Muscle layer of colon (tissue), 2 donors: Measurements from ENCODE around the gene SEC14L3.

Experiments used
- H3K27ac ChIP-seq: one replicate; pipeline ENCODE4 v1.7.0; 2013; ENCODE audit warnings: low read depth, mild to moderate bottlenecking, low read length, moderate library complexity
- H3K27me3 ChIP-seq, 2 donors: one replicate each; pipeline ENCODE4 v1.7.0; 2013; ENCODE audit warnings: low read length in 2 of 2, mild to moderate bottlenecking in 2 of 2; ENCODE audit not compliant: insufficient read depth in 2 of 2, control insufficient read depth in 1 of 2
- H3K36me3 ChIP-seq: one replicate; pipeline ENCODE4 v1.7.0; 2013; ENCODE audit warnings: mild to moderate bottlenecking, low read length; ENCODE audit not compliant: insufficient read depth
- H3K4me1 ChIP-seq: one replicate; pipeline ENCODE4 v1.7.0; 2013; ENCODE audit warnings: mild to moderate bottlenecking, low read length; ENCODE audit not compliant: insufficient read depth
- H3K4me3 ChIP-seq, 2 donors: one replicate each; pipeline ENCODE4 v1.7.0; 2013; ENCODE audit warnings: low read length in 2 of 2, low read depth in 1 of 2, mild to moderate bottlenecking in 1 of 2, moderate library complexity in 1 of 2
- H3K9ac ChIP-seq: one replicate; pipeline ENCODE4 v1.7.0; 2013; ENCODE audit warnings: low read length
- H3K9me3 ChIP-seq: one replicate; pipeline ENCODE4 v1.7.0; 2013; ENCODE audit warnings: mild to moderate bottlenecking, low read length
- donor health status: abdominal sarcoma.
- donor health status: Adenocarcinoma of cecum.

SEC14L3 gene

DNA sequence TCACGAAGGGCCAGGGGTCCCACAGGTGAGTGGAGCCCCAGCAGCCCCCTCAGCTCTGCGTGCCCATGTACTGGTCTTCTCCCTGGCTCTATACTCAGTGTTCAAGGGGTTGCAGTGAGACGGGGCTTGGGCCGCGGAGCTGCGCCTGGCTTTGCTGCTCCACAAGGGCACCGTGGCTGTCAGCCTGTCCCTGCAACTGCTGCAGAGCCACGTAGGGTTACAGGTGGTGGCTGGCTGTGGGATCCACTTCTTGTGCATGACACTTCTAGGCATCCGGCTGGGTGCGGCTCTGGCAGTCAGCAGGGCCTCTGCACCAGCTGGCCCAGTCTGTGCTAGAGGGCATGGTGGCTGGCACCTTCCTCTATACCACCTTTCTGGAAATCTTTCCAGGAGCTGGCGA is 32.0 kb downstream of the SEC14L3 start:
- Histone ChIP-seq H3K9ac (no peak overlapping the region), H3K36me3 (no peaks in the 10 kb centered on the region), H3K4me1 (no peaks in the 10 kb centered on the region), H3K9me3 (no peaks in the 10 kb centered on the region), H3K27me3 (no peaks in the 10 kb centered on the region), H3K4me3 (no peak overlapping the region), H3K27ac (no peak overlapping the region)

DNA sequence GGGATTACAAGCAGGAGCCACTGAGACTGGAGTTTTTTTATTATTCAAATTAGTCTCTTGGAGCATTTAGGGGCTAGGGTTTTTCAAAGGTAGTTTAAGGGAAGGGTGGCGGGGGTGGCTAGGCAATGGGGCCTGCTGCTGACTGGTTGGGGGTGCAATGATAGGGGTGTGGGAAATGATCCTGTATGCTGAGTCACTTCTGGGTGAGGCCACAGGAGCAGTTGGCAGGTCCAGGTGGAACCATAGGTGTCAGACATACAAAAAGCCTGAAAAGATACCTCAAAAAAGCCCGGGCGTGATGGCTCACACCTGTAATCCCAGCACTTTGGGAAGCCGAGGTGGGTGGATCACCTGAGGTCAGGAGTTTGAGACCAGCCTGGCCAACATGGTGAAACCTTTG is 32.6 kb downstream of the SEC14L3 start:
- no peak overlapping the region for H3K9ac ChIP-seq
- H3K4me1 ChIP-seq, result no peaks in the 10 kb centered on the region
- no peak overlapping the region for H3K4me3 ChIP-seq
- H3K36me3 ChIP-seq, result no peaks in the 10 kb centered on the region
- no peak overlapping the region for H3K27ac ChIP-seq
- H3K9me3 ChIP-seq, result no peaks in the 10 kb centered on the region
- no peaks in the 10 kb centered on the region for H3K27me3 ChIP-seq

DNA sequence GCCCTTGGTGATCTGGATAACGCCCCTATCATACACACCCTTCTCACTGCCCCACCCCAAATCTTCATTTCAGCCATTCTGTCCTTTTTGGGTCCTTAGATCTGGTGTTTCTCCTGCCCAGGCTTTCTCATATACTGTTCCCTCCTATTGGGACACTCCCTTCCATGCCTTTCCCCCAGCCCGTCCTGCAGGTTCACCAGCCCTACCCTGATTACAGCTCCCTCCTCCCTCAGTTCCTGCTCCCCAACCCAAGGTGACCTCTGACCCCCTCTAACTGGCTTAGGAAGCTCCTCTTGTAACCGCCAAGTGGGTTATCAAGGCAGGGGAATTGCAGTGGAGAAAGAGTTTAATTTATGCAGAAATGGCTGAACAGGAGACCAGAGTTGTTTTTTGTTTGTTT is 33.3 kb downstream of the SEC14L3 start:
- Histone ChIP-seq H3K4me3 (no peak overlapping the region), H3K27me3 (no peaks in the 10 kb centered on the region), H3K9me3 (no peaks in the 10 kb centered on the region), H3K27ac (no peak overlapping the region), H3K4me1 (no peaks in the 10 kb centered on the region), H3K9ac (no peak overlapping the region), H3K36me3 (no peaks in the 10 kb centered on the region)

DNA sequence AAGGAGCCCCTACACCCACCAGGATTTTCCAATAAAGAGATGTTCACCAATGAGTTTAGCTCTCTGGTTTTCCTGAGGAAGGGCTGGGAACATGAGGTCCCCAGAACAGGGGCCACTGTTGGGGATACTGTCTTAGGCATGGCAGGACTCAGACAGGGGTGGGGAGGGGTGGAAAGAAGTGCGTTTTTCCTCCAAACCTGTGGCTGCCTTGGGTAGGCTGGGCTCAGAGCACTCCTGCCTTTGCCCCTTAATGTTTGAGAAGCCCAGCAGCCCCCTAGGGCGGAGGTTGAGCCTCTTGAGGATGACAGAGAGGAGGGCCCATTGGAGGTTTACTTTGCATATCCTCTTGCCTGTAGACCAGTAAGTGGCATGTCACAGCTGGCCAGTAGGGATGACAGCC is 35.6 kb downstream of the SEC14L3 start:
- Histone ChIP-seq H3K27ac (no peak overlapping the region), H3K9me3 (no peaks in the 10 kb centered on the region), H3K27me3 (no peaks in the 10 kb centered on the region), H3K9ac (no peak overlapping the region), H3K4me1 (no peaks in the 10 kb centered on the region), H3K4me3 (no peak overlapping the region), H3K36me3 (no peaks in the 10 kb centered on the region)

DNA sequence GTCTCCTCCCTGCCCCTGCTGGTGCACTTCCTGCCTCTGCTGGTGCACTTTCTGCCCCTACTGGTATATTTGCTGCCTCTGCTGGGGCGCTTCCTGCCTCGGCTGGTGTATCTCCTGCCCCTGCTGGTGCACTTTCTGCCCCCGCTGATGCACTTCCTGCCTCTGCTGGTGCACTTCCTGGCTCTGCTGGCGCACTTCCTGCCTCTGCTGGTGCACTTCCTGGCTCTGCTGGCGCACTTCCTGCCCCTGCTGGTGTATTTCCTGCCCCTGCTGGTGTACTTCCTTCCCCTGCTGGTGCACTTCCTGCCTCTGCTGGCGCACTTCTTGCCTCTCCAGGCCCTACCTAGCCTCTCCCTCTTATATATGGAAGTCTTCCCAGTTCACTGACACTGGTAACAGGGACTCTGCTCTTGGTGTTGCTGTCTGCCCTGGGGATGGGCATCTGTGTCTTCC is 36.1 kb downstream of the SEC14L3 start:
- Histone ChIP-seq H3K4me3 (no peak overlapping the region), H3K27me3 (no peaks in the 10 kb centered on the region), H3K4me1 (no peaks in the 10 kb centered on the region), H3K36me3 (no peaks in the 10 kb centered on the region), H3K27ac (no peak overlapping the region), H3K9me3 (no peaks in the 10 kb centered on the region), H3K9ac (no peak overlapping the region)

DNA sequence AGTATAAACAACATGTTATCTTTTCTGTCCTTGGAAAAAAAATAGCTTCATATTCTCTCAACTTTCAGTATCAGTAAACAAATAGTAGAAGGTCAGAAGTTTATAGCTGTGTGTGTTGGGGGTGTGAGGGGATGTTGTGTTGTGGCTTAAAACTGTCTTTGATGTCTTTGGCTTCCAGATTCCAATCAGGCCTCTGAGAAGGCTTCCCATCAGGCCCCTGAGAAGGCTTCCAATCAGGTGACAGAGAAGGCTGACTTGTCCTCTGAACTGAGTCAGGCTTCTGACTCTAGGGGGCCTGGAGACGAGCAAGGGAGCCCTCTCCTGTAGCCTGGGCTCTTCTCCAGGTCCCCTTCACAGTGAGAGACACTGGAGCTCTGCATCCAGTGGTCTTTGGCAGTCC is 37.0 kb downstream of the SEC14L3 start:
- H3K27ac ChIP-seq, result no peak overlapping the region
- H3K4me3 ChIP-seq, result no peak overlapping the region
- no peaks in the 10 kb centered on the region for H3K4me1 ChIP-seq
- H3K27me3 ChIP-seq, result no peaks in the 10 kb centered on the region
- no peak overlapping the region for H3K9ac ChIP-seq
- H3K36me3 ChIP-seq, result no peaks in the 10 kb centered on the region
- H3K9me3 ChIP-seq, result no peaks in the 10 kb centered on the region

DNA sequence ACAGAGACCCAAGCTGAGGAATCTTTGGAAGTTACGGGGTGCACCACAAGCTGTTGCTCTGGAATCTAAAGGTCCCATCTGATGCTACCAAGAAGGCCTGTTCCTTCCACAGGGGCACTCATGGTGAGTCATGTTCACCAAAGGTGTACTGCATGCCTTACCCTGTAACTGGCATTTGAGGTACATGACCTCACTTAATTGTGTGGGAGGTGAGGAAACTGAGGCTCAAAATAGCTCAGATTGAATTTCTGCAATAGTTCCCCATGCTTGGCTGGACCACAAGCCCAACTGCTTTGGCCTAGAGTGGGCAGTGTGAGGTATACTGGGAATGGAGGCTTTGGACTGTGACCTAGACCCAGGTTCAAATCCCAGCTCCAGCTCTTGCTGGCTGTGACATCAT is 38.0 kb downstream of the SEC14L3 start:
- no peak overlapping the region for H3K27ac ChIP-seq
- H3K4me1 ChIP-seq, result no peaks in the 10 kb centered on the region
- no peaks in the 10 kb centered on the region for H3K9me3 ChIP-seq
- no peak overlapping the region for H3K9ac ChIP-seq
- no peaks in the 10 kb centered on the region for H3K27me3 ChIP-seq
- no peak overlapping the region for H3K4me3 ChIP-seq
- no peaks in the 10 kb centered on the region for H3K36me3 ChIP-seq

DNA sequence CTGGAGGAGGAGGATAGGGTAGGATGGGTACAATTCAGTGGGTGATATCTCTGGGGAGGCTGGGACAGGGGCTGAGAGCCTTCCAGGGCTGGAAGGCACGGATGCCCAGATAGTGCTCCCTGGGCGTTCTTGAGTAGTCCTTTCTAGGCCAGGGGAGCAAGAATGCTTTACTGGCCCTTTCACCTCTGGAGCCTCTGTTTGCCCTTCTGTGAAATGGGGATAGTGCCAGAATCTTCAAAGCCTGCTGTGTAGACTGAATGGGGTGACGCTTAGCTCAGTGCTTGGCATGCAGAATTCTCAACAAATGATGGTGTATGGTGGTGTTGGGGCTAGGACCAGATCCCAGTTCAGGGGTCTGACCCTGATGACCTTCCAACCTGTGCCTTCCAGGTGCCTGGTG is 38.6 kb downstream of the SEC14L3 start:
- Histone ChIP-seq H3K4me3 (no peak overlapping the region), H3K9ac (no peak overlapping the region), H3K27me3 (no peaks in the 10 kb centered on the region), H3K4me1 (no peaks in the 10 kb centered on the region), H3K36me3 (no peaks in the 10 kb centered on the region), H3K9me3 (no peaks in the 10 kb centered on the region), H3K27ac (no peak overlapping the region)

DNA sequence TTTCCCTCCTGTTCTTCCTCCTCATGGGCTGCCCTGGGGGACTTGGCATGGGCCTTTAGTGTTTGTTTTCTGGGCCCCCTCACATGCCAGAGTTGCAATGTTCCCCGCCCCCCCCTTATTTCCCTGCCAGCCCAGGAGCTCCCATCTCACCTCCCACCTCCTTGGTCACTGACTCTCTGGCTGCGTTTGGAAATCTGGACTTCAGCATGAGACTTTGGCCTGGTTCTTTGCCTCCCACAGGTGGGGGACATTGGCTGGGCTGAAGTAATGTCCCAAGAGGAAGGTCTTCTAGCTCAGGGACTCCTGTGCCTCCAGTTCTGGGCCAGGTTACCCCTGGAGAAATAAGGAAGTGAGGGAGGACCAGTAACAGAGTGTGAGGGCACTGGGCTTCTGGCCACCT is 39.3 kb downstream of the SEC14L3 start:
- H3K36me3 ChIP-seq, result no peaks in the 10 kb centered on the region
- H3K4me3 ChIP-seq, result no peak overlapping the region
- no peaks in the 10 kb centered on the region for H3K9me3 ChIP-seq
- no peak overlapping the region for H3K9ac ChIP-seq
- H3K27me3 ChIP-seq, result no peaks in the 10 kb centered on the region
- H3K4me1 ChIP-seq, result no peaks in the 10 kb centered on the region
- no peak overlapping the region for H3K27ac ChIP-seq

DNA sequence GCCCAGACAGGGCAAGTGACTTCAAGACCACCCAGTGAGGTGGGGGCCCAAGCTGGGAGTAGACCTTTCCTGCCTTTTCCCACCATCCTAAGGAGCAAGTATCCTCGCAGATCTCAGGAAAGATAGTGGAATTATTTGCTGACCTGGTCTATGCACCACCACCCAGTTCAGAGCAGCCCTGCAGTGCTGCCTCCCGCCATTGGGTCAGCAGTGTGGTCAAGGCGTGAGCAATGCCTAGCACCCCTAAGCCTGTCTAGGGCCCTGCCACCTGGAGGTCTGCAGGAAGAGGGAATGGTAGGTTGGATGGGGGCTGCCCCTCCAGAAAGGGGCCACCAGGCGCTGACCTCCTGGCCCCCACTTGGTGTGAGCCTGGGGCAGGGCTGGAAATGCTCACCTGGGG is 39.7 kb downstream of the SEC14L3 start:
- no peaks in the 10 kb centered on the region for H3K9me3 ChIP-seq
- H3K4me3 ChIP-seq, result no peak overlapping the region
- H3K27ac ChIP-seq, result no peak overlapping the region
- H3K4me1 ChIP-seq, result no peaks in the 10 kb centered on the region
- H3K27me3 ChIP-seq, result no peaks in the 10 kb centered on the region
- no peak overlapping the region for H3K9ac ChIP-seq
- H3K36me3 ChIP-seq, result no peaks in the 10 kb centered on the region

DNA sequence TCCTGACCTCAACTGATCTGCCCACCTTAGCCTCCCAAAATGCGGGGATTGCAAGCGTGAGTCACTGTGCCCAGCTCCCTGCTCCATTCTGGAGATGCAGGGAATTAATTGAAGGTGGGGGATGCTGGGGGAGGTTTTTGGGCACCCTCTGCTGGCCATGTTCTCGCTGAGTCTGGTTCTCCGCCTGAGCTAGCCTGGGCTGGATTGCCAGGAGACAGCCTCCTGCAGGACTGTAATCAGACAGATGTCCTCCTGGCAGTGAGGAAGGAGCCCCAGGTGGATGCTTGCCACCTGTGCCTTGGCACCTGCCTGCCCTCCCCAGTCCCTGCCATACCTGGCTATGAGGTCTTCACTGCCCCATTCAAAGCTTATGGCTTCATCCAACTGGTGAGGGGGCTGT is 40.9 kb downstream of the SEC14L3 start:
- no peaks in the 10 kb centered on the region for H3K27me3 ChIP-seq
- no peak overlapping the region for H3K27ac ChIP-seq
- no peaks in the 10 kb centered on the region for H3K36me3 ChIP-seq
- H3K9me3 ChIP-seq, result no peaks in the 10 kb centered on the region
- no peak overlapping the region for H3K4me3 ChIP-seq
- H3K4me1 ChIP-seq, result peaks cover 9% of the 10 kb centered on the region
- H3K9ac ChIP-seq, result no peak overlapping the region

DNA sequence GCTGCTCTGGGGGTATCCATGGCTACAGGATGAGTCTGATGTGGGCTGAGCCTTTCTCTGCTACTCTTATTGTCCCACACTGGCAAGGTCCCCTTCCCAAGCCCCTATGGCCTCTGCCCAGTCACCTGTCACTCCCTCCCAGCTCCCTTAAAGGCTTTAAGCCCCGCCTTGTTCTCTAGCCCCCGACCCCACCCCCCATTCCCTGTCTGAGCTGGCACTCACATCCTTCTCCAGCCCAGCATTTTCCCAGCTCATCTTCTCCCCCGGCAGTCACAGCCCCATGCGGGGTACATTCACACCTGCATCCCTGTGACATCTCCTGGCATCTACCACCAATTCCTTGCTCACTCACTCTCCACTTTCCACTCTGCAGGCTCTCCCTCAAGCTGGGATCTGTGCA is 41.9 kb downstream of the SEC14L3 start:
- Histone ChIP-seq H3K27ac (no peak overlapping the region), H3K9me3 (no peaks in the 10 kb centered on the region), H3K9ac (no peak overlapping the region), H3K27me3 (no peaks in the 10 kb centered on the region), H3K4me3 (no peak overlapping the region), H3K4me1 (peaks cover 13% of the 10 kb centered on the region), H3K36me3 (no peaks in the 10 kb centered on the region)
